HUES6 (cell line): Measurements from ENCODE around the gene PANK4.

Experiments
- H3K27ac ChIP-seq: 2 replicates; pipeline ENCODE4 v1.7.0; 2013; ENCODE audit warnings: low read depth, mild to moderate bottlenecking, low read length, inconsistent platforms
- H3K27me3 ChIP-seq: 2 replicates; pipeline ENCODE4 v1.6.1; 2013; ENCODE audit warnings: low read length; ENCODE audit not compliant: control insufficient read depth, insufficient read depth
- H3K36me3 ChIP-seq: 2 replicates; pipeline ENCODE4 v1.6.1; 2013; ENCODE audit warnings: low read length; ENCODE audit not compliant: control insufficient read depth, insufficient read depth
- H3K4me1 ChIP-seq: 2 replicates; pipeline ENCODE4 v1.6.1; 2013; ENCODE audit warnings: low read length; ENCODE audit not compliant: control insufficient read depth, insufficient read depth
- H3K4me3 ChIP-seq: 2 replicates; pipeline ENCODE4 v1.5.1; 2013; ENCODE audit warnings: low read depth, low read length
- H3K9ac ChIP-seq: one replicate; pipeline ENCODE4 v1.6.1; 2013; ENCODE audit warnings: mild to moderate bottlenecking, low read length
- H3K9me3 ChIP-seq: 2 replicates; pipeline ENCODE4 v1.6.1; 2013; ENCODE audit warnings: low read depth, low read length; ENCODE audit not compliant: control insufficient read depth, insufficient read depth

The PANK4 gene

GRCh38 chr1:2471159-2471471 lies 55.3 kb downstream of the PANK4 start:
- Histone ChIP-seq H3K9ac (no peak overlapping the region), H3K27ac (no peak overlapping the region), H3K4me3 (no peak overlapping the region), H3K9me3 (no peaks in the 10 kb centered on the region), H3K27me3 (peaks cover 12% of the 10 kb centered on the region), H3K4me1 (peaks cover 12% of the 10 kb centered on the region; the same call in 1 of the 2 replicates), H3K36me3 (no peaks in the 10 kb centered on the region)

- Histone ChIP-seq H3K27me3 (peaks cover 12% of the 10 kb centered on the region), H3K9ac (no peak overlapping the region), H3K27ac (no peak overlapping the region), H3K9me3 (no peaks in the 10 kb centered on the region), H3K4me3 (no peak overlapping the region), H3K36me3 (no peaks in the 10 kb centered on the region), H3K4me1 (peaks cover 12% of the 10 kb centered on the region; the same call in 1 of the 2 replicates)
Observed at GRCh38 chr1:2470290-2471158, 55.9 kb downstream of the PANK4 start.

GRCh38 chr1:2469103-2469940 lies 57.1 kb downstream of the PANK4 start:
- Histone ChIP-seq H3K4me3 (no peak overlapping the region), H3K27ac (no peak overlapping the region), H3K27me3 (peaks cover 16% of the 10 kb centered on the region), H3K9me3 (no peaks in the 10 kb centered on the region), H3K9ac (no peak overlapping the region), H3K36me3 (no peaks in the 10 kb centered on the region), H3K4me1 (peaks cover 12% of the 10 kb centered on the region; the same call in 1 of the 2 replicates)

- no peaks in the 10 kb centered on the region for H3K36me3 ChIP-seq
- H3K4me1 ChIP-seq, result peaks cover 4% of the 10 kb centered on the region; the same call in 1 of the 2 replicates
- no peak overlapping the region for H3K27ac ChIP-seq
- no peak overlapping the region for H3K9ac ChIP-seq
- H3K4me3 ChIP-seq, result no peak overlapping the region
- H3K27me3 ChIP-seq, result peaks cover 20% of the 10 kb centered on the region
- H3K9me3 ChIP-seq, result no peaks in the 10 kb centered on the region
Observed at GRCh38 chr1:2468540-2468939, 57.9 kb downstream of the PANK4 start.

- H3K27ac ChIP-seq, result no peak overlapping the region
- H3K27me3 ChIP-seq, result peaks cover 25% of the 10 kb centered on the region
- H3K36me3 ChIP-seq, result no peaks in the 10 kb centered on the region
- no peak overlapping the region for H3K9ac ChIP-seq
- peaks cover 3% of the 10 kb centered on the region; the same call in 1 of the 2 replicates for H3K4me1 ChIP-seq
- H3K9me3 ChIP-seq, result no peaks in the 10 kb centered on the region
- no peak overlapping the region for H3K4me3 ChIP-seq
Observed at GRCh38 chr1:2468041-2468472, 58.3 kb downstream of the PANK4 start.

GRCh38 chr1:2466958-2467554 lies 59.3 kb downstream of the PANK4 start:
- peaks cover 3% of the 10 kb centered on the region; the same call in 1 of the 2 replicates for H3K4me1 ChIP-seq

GRCh38 chr1:2466270-2466665 lies 60.1 kb downstream of the PANK4 start:
- peaks cover 3% of the 10 kb centered on the region; the same call in 1 of the 2 replicates for H3K4me1 ChIP-seq
- H3K9ac ChIP-seq, result no peak overlapping the region
- H3K27me3 ChIP-seq, result peaks cover 26% of the 10 kb centered on the region
- no peak overlapping the region for H3K4me3 ChIP-seq
- no peak overlapping the region for H3K27ac ChIP-seq
- H3K36me3 ChIP-seq, result no peaks in the 10 kb centered on the region
- H3K9me3 ChIP-seq, result no peaks in the 10 kb centered on the region

More at GRCh38 chr1:2466958-2467554, 59.3 kb downstream of the PANK4 start:
- Histone ChIP-seq H3K4me3 (peak overlapping the region; percentile 36), H3K36me3 (no peaks in the 10 kb centered on the region), H3K9ac (no peak overlapping the region), H3K9me3 (no peaks in the 10 kb centered on the region), H3K27me3 (peaks cover 26% of the 10 kb centered on the region), H3K27ac (no peak overlapping the region)

- no peak overlapping the region for H3K4me3 ChIP-seq
- H3K4me1 ChIP-seq, result peaks cover 3% of the 10 kb centered on the region; the same call in 1 of the 2 replicates
- no peaks in the 10 kb centered on the region for H3K36me3 ChIP-seq
- no peak overlapping the region for H3K9ac ChIP-seq
- H3K27ac ChIP-seq, result no peak overlapping the region
- H3K27me3 ChIP-seq, result peaks cover 26% of the 10 kb centered on the region
- H3K9me3 ChIP-seq, result no peaks in the 10 kb centered on the region
Observed at GRCh38 chr1:2465371-2466269, 60.8 kb downstream of the PANK4 start.

- no peaks in the 10 kb centered on the region for H3K36me3 ChIP-seq
- peaks cover 17% of the 10 kb centered on the region for H3K27me3 ChIP-seq
- H3K27ac ChIP-seq, result no peak overlapping the region
- no peak overlapping the region for H3K9ac ChIP-seq
- peaks cover 3% of the 10 kb centered on the region; the same call in 1 of the 2 replicates for H3K4me1 ChIP-seq
- H3K4me3 ChIP-seq, result no peak overlapping the region
- no peaks in the 10 kb centered on the region for H3K9me3 ChIP-seq
Observed at GRCh38 chr1:2463396-2463795, 63.0 kb downstream of the PANK4 start.

- Histone ChIP-seq H3K27ac (no peak overlapping the region), H3K36me3 (no peaks in the 10 kb centered on the region), H3K9ac (no peak overlapping the region), H3K9me3 (no peaks in the 10 kb centered on the region), H3K27me3 (peaks cover 13% of the 10 kb centered on the region; the same call in 1 of the 2 replicates), H3K4me3 (no peak overlapping the region), H3K4me1 (no peaks in the 10 kb centered on the region)
Observed at GRCh38 chr1:2462819-2463218, 63.6 kb downstream of the PANK4 start.
